Skin epidermis (tissue), 12 donors: ENCODE results near the gene GNAT1.
A peak's percentile ranks its signal among the peaks of the same experiment; 100 is the strongest.
"Not testable (repeated sequence)": the region's sequence is repeated elsewhere in the genome, so short reads cannot be mapped to it uniquely, and the experiment has no call there.

ENCODE experiments used
- H3K27ac ChIP-seq, 21 experiments: fragments of 200-600 bp; sonication (generic) in 11 of 21; one replicate each; pipeline ENCODE4 v1.5.0; 2020; ENCODE audit warnings: mild to moderate bottlenecking in 3 of 21, inconsistent platforms in 2 of 21, moderate library complexity in 2 of 21
- H3K4me3 ChIP-seq, 7 experiments: fragments of 200-600 bp; sonication (generic) in 2 of 7; one replicate each; pipeline ENCODE4 v1.5.0; 2020; ENCODE audit warnings: inconsistent platforms in 2 of 7, mild to moderate bottlenecking in 2 of 7, moderate library complexity in 1 of 7

Gene GNAT1

DNA sequence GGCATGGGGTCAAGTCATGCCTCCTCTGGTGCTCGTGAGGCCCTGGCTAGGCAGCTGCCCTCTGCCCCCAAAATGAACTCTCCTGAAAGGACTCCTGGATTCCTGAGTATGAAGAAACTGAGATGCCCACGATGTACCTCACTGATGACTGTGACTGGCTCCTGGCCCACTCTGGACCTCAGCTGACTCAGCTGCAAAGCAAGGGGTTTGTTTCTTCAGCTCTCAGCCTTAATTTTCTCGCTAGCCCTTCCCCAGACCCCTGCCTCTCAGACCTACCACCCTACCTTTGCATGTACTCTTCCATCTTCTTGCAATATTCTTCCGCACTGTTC, 39.4 kb downstream of the GNAT1 start:
- Histone ChIP-seq H3K27ac (peak overlapping the region in 10 of 21 experiments; percentile 17 to 92 (median 56)), H3K4me3 (no peak overlapping the region)

DNA sequence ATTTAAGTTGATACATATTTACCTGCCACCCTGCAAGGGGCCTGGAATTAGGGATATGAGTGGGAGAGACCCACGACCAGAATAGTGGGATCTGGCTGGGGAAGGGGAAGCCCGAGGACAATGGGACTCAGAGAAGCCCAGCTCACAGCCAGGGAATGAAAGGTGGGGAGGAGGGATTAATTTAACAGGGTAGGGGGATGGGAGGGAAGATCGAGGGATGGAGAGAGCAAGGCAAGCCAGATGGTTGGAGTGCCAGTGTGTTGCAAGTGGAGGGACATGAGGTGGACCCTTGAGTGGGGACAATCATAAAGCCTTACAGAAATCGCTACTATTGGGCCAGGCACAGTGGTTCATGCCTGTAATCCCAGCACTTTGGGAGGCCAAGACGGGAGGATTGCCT, 40.2 kb downstream of the GNAT1 start:
- no peak overlapping the region for H3K4me3 ChIP-seq
- no peak overlapping the region for H3K27ac ChIP-seq

DNA sequence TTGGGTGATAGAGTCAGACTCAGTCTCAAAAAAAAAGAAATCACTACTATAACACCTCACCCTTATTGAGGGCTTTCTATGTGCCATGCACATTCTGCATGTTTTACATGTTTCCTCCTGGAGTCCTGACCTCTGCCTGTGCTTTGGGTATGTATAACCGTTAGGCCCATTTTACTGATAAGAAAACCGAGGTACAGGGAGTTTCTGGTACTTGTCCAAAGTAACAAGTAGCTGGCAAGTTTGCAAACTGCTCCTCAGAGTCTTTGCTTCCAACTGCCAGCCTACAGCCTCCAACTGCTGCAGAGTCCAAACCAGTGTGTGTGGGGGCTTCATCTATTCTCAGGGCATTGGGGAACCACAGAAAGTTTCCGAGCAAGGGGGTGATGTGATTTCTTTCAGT, 40.9 kb downstream of the GNAT1 start:
- H3K27ac ChIP-seq: no peak overlapping the region
- no peak overlapping the region for H3K4me3 ChIP-seq

DNA sequence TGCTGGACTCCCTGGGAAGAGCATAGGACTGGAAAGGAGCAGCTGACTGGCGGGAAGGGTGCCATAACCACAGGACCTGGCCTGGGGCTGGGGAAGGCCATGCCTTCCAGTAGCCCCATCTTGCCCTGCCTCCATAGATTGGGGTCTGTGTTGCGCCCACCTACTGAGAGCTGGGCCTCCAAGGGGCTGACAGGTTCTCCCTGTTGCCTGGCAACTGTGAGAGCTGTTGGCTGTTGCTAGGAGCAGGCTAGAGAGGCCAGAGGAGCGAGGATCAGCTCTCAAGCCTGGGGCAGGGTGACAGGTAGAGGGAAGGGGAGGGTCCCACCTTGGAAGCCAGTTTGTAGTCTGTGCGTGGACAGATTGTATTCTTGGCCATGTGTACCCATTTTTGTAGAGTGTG, 41.8 kb downstream of the GNAT1 start:
- Histone ChIP-seq H3K27ac (no peak overlapping the region), H3K4me3 (no peak overlapping the region)

DNA sequence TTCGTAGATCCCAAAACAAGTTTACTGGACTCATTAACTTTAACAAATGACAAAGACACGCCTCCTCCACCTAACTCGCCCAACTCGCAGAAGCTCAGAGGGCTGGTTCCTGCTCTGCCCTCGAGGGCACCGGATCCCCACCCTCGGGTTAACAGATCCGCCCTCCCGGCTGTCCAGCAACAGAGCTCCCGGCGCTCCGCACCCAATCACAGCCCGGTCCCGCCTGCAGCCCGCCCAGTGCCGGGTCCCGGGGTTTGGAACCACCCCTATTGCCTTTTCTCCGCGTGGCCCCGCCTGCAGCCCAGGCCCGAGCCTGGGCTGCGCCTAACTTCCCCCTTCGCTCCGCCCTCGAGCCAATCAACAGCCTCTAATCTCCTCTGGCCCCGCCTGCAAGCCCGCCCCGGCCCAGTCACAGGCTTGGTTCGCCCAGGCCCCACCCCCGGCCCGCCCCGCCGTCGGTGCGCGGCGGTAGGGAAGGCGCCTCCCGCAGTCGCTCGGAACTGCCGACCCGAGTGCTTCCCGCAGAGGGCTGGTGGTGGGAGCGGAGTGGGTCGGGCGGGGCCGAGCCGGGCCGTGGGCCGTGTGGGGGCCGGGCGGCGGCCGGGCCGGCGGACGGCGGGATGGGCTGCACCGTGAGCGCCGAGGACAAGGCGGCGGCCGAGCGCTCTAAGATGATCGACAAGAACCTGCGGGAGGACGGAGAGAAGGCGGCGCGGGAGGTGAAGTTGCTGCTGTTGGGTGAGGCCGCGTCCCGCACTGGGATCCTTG, 44.5 kb downstream of the GNAT1 start, which contains the start of gene GNAI2:
Gene GNAI2 (plus strand): TSS at position 489 of the 768 bp plus-strand sequence. CDS start 132 bp downstream, at position 621.
- Histone ChIP-seq H3K27ac (peak within 1 kb of the TSS; percentile 69 to 95 (median 88)), H3K4me3 (peak within 1 kb of the TSS; percentile 56 to 91 (median 72))

DNA sequence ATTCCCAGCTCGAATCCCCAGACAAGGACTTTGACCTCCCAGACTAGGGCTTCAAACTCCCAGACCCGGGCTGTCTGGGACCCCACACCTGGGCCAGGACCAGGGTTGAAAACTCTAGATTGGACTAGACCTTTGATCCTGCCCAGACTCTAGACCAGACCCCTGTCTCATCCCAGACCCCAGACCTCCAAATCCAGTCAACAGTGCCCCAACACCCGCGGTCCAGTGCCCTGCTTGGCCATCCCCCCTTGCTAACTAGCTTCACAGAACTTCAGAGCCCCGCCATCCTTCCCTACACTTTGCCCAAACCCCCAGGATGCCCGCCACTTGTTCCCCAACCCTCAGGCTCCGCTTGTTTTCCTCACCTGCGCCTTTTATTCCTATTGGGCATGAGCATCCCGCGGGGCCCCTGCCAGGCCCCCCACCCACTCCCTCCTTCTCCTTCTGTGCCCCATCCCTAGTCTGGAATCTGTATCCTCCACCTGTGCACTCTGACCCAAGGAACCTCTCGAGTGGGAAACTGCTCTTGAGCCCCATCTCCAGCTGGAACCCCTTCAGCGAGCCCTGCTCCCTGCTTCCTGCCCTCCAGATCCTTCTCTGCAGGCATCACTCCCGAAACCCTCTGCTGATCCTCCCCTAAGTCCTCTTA, 45.2 kb downstream of the GNAT1 start:
- H3K27ac ChIP-seq: peak overlapping the region; percentile 69 to 95 (median 88)

DNA sequence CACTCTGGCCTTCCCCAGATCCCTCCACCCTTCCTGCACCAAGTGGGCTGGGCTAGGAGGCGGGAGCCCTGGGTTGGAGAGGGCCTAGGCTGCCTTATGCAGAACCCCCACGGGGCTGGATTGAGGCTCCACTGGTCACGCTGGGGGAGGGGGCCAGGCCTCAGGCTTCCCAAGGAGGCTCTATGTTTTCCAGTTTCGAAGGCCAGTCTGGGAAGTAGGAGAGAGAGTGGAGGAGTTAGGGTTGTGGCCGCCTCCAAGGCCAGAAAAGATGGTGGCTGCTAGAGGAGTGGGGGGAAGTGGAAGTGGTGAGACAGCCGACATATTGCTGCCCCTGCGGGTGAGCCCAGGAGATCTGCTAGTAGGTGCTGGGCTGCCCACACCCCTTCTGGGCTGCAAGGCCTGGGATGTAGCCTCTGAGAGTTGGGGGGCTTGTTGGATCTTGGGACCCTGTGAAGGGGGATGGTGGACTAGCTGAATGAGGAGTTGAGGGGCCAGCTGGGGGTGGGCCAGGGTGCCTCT, 45.8 kb downstream of the GNAT1 start:
- H3K27ac ChIP-seq: peak overlapping the region; percentile 36 to 95 (median 88)
- peak overlapping the region; percentile 56 to 91 (median 72) for H3K4me3 ChIP-seq

More for the DNA sequence above, 45.2 kb downstream of the GNAT1 start:
- H3K4me3 ChIP-seq: peak overlapping the region; percentile 56 to 91 (median 72)

DNA sequence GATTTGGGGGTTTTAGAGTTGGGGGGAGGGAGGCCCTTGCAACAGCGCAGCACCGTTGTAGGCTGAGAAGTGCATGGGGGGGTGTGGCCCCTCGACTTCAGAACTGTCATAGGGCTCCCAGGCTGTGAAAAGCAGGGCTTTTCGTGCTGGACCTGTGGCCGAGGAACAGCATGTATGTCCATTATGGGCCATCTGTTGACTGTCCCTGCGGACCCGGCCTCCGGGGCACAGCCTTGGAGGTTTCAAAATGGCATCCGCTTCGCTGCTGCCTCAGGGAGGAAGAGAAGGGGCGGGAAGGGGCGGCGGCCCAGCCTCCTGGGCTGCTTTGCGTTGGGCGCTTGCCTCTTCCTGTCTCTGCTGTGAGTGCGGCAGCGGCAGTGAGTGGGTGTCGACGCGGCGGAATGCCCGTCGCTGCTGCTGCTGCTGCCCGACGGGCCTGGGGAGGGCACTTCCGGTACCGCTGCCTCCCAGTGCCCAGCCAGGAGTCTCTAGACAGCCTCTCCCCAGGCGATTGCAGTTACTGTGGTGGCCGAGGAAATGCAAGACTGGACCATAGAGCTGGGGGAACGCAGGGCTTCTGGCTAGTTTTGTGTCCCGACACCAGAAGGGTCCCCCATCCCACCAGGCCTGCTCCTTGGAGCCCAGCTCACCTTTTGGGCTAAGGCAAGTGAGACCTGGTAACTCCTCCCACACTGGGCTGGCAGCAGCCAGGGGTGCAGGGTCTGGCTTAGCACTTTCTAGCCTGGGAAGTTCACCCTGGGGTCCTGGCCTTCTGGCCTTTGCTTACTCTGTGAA, 46.5 kb downstream of the GNAT1 start:
- peak overlapping the region; percentile 49 to 95 (median 88) for H3K27ac ChIP-seq
- peak overlapping the region; percentile 56 to 91 (median 72) for H3K4me3 ChIP-seq

DNA sequence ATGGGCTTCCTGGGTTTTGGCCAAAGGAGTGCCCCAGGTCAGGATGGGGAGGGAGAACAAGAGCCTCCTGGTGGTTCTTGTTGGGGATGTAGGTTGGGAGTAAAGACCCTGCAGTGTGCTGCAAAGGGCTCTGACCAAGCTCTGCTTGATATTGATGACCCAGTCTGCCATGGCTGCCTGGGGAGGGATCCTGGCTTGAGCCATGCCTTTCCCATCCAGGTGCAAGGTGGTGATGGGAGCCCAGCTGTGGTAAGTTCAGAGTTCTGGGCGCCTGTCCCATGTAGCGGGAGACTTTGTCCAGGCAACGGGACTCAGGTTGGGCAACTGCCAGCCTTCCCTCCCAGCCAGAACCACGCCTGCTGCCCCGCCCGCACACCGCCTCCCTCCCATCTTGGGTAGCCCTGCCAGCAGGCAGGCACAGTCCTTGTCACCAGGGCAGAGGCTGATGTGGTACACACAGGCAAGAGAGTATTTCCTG, 47.2 kb downstream of the GNAT1 start:
- peak overlapping the region; percentile 49 to 95 (median 88) for H3K27ac ChIP-seq
- peak overlapping the region; percentile 56 to 91 (median 72) for H3K4me3 ChIP-seq

DNA sequence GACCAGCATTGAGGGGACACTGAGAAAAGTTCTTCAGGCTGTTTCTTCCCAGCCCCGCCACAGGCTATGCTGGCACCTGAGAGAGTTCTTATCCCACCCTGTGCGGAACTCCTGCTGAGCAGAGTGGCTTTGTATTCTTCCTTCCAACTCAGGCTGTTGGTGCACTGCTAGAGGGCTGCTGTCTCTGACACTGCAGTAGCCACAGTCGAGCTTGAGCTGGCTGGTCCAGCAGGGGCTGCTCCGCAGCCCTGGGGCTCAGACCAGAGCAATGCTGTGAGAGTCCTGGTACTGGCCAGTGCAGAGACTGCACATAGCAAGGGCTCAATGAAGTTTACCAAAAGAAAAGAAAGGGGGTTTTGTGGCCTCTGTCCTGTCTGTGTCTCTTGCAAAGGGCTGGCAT, 48.2 kb downstream of the GNAT1 start:
- H3K27ac ChIP-seq: peak overlapping the region in 16 of 21 experiments; percentile 8 to 95 (median 88)

DNA sequence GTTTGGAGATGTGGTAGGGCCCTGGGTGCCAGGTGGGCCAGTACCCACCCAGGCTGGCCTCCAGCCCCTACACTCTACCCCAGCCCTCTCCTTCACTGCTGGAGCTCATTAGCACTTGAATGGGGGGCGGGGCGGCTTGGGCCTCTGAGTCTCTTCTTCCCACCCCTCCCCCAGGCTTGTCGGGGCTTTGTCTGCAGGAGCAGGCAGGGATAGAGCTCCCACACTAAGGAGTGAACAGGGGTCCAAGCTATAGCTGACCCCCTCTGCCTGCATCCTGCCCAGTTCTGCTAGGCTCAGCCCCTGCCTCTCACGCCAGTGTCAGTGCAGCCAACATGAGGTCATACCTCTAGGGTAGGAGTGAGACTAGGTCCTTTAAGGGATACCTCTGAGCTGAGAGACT, 49.8 kb downstream of the GNAT1 start:
- no peak overlapping the region for H3K4me3 ChIP-seq
- H3K27ac ChIP-seq: peak overlapping the region in 19 of 21 experiments; percentile 1 to 95 (median 84)

More for the DNA sequence above, 48.2 kb downstream of the GNAT1 start:
- H3K4me3 ChIP-seq: peak overlapping the region in 1 of 7 experiments; percentile 67

DNA sequence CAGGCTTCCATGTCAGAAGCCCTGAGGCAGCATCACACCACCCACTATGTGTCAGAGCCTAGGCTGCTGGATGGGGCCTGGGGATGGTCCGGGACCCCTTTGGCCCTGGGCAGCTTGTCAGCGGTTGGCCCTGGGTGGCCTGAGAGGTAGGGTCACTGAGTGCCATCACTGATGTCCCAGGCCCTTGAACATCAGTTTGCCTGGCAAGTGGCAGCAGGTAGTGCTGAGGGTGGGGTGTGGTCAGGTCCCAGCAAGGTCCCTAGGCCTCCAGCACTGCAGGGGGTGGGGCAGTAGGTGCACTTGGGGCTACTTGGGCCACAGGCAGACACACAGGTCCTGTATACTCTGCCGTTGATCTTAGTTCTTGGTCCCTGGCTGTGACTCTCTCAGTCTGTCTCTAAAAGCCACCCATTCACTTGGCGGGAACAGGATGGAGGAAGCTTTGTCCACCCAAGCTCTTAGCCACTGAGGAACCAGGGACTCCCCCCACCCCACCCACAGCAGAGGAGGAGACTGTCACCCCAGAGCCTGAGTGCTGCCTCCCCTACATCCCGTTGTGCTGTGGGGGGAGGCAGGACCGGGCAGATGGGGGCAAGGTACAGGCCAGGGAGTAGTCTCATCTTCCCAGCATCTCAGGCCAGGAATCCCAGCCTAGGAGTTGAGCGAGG, 50.4 kb downstream of the GNAT1 start:
- no peak overlapping the region for H3K4me3 ChIP-seq

DNA sequence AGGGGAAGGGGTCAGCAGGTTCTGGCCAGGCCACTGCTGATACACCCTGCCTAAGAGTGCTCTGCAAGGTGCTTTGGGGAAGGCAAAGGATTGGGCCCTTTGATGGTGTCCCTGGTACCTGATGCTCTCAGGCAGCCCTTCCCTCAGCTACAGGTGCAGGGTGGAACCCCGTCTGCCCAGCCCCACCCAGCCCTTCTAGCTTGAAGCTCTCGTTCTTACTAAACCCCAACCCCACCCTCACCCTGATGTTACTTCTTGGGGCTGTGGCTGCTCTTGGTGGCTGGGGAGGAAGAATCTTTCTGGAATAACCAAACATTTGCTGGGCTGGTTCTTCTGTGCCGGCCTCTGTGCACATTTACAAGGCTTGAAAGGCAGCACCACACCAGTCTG, 51.0 kb downstream of the GNAT1 start:
- H3K27ac ChIP-seq: peak overlapping the region in 20 of 21 experiments; percentile 66 to 95 (median 84)
- no peak overlapping the region for H3K4me3 ChIP-seq

More for the DNA sequence above, 50.4 kb downstream of the GNAT1 start:
- H3K27ac ChIP-seq: peak overlapping the region; percentile 1 to 95 (median 84)

DNA sequence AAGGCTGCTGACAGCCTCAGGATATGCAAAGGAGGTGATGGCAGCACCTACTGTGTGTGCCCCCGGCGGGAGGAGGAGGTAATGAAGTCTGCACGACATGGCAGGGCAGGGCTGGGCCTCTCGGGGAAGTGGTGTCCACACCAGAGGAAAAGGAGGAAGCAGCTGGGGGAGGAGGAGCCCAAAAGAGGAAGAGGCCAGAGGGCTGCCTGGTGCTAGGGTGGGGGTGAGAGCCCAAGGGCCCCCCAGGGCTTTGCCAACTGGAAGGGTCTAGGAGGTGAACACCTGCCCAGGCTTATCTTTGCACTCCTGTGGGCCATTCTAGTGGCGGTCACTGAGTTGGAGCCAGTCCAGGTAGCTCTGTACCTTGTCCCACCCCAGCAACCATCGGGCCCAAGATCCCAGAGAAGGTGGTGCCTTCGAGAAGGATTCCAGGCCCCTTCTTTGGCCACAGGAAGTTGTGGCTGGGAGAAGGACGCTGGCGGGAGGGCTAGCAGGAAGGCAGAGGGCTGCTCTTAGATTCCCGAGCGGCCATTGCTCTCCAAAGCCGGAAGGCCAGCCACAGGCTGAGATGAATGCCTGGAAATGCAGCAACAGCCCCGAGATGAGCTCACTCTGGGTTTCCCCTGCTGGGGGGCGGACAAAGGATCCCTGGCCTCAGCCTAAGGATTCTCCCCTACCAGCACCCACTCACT, 51.6 kb downstream of the GNAT1 start:
- Histone ChIP-seq H3K4me3 (peak overlapping the region in 1 of 7 experiments; percentile 6), H3K27ac (peak overlapping the region in 20 of 21 experiments; percentile 66 to 95 (median 84))

DNA sequence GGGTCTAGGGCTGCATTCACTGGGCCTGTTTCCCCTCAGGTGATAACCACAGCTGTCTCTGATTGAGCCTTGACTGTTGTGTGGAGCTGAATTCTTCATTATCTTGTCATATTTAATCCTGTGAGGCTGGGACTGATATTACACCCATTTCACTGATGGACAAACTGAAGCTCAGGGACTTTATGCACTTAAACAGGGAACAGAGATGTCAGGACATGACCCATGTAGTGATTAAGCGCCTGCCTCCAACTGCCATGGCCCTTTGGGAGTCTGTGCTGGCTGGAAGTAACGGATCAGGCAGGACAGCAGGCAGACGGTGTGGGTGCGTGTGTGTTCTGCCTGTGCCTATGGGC, 52.1 kb downstream of the GNAT1 start:
- H3K4me3 ChIP-seq: no peak overlapping the region

DNA sequence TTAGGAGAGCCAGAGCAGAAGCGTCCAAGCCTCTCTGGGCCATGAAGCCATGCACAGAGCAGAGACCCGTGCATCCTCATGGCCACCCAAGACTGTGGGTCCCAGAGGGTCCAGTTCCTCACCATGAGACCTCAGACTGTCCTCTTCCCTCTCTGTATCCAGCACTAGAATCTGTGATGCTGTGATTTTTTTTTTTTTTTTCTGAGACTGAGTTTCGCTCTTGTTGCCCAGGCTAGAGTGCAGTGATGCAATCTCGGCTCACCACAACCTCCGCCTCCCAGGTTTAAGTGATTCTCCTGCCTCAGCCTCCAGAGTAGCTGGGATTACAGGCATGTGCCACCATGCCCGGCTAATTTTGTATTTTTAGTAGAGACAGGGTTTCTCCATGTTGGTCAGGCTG, 53.4 kb downstream of the GNAT1 start:
- H3K27ac ChIP-seq: peak overlapping the region in 19 of 21 experiments; percentile 7 to 95 (median 84)
- not testable (repeated sequence) for H3K4me3 ChIP-seq

More for the DNA sequence above, 52.1 kb downstream of the GNAT1 start:
- peak overlapping the region in 20 of 21 experiments; percentile 66 to 95 (median 84) for H3K27ac ChIP-seq

DNA sequence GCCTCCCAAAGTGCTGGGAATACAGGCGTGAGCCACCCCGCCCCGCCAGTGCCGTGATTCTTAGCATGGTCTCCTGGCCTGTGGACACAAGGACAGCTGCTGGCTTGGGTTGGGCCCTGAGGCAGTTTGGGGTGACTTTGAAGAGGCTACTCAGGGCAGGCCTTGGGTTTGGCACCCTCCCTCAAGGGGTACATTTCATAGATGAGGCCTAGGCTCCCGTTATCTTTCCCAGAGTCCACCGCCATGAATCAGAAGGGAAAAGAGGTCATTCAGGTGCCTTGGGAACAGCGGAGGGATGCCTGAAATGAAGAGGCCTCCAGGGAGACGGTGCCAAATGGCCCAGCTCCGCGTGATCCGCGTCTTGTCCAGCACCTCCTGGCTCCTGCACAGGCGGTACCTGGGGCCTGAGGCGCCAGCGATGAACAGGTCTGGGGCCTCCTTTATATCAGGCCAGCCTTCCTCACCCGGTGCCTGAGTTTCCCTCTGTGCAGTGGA, 53.9 kb downstream of the GNAT1 start:
- Histone ChIP-seq H3K4me3 (peak overlapping the region in 4 of 7 experiments; percentile 13 to 41 (median 24)), H3K27ac (peak overlapping the region in 20 of 21 experiments; percentile 65 to 95 (median 85))

DNA sequence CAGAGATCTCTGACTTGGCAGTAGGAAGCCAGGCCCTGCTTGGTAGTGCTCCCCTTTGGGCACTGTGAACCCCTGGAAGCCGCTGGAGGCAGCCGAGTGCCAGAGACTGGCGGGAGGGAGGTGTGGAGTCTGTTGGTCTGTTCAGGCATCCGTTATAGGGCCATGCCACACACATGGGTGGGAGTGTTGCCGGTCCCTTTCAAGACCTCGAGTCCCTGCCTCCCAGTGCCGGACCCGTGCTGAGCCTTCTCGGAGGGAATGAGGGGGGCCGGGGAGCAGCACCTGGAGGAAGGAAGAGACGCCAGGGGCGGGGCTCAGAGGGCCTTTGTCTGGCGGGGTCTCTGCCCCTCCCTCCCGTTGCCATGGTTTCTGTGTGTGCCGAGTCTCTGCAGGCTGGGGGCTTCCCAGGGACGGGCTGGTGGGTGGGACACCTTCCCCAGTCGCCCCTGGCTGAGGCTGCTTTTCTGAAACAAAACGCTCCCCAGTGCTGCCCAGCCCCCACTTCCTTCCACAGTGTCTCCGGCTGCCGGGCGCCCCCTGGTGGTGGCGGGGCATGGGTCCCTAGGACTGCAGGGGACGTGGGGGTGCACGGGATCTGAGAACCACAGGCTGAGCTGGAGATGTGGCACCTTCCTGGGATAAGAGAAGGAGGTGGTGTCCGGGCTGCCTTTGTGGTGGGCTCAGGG, 54.6 kb downstream of the GNAT1 start:
- H3K27ac ChIP-seq: peak overlapping the region; percentile 45 to 95 (median 84)
- H3K4me3 ChIP-seq: peak overlapping the region; percentile 0 to 41 (median 20)
